ENCODE measurements around the gene SMARCA4. TPM values are rescaled to one million over a fixed set of nuclear protein-coding genes. Genes with fewer than 3 reads are reported as not detected.

The SMARCA4 gene
- 264 TPM for polyA plus RNA-seq (2012; ENCODE audit: insufficient read depth, insufficient read length, low read depth)

DNA sequence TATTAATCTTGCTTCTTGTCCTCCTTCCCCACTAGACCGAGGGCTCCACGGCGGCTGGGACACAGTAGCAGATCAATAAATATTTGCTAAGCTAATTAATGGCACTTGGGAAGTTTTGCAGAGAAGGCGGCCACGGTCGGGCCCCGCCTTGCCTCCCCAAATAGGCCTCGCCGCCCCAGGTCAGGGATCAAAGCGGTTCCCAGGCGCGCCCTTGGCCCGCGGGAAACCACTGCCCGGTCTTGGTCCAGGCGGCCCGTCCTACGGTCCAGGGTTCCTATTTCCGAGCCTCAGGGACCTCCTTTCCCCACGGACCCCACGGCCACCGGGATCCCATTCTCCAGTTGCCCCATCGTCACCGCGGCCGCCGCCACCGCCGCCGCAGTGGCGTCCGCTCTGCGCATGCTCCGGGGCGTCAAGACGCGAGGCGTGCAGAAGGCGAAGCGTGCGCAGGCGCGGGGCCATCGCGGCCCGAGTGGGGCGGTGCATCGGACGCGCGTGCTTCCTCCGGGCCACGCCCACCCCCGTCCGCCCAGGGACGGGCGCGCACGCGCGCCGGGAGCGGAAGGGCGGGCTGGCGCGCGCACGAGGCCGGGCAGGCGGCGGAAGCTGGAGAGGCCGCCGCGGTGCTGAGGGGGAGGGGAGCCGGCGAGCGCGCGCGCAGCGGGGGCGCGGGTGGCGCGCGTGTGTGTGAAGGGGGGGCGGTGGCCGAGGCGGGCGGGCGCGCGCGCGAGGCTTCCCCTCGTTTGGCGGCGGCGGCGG, at the start of gene SMARCA4:
TSS of gene SMARCA4 (plus strand) at position 717 of the 759 bp plus-strand sequence. CDS start 23,122 bp downstream, outside the sequence.
- H3K4me3 ChIP-seq (ENCODE audit: low read depth, low read length) = peak within 1 kb of the TSS; percentile 98
- H3K4me1 ChIP-seq = no peaks in the 10 kb centered on the region; the same call in 1 of the 2 replicates
- no peaks in the 10 kb centered on the region for H3K27me3 ChIP-seq
- H3K36me3 ChIP-seq = peaks cover 10% of the 10 kb centered on the region
- TF ChIP-seq, protein P1, sequence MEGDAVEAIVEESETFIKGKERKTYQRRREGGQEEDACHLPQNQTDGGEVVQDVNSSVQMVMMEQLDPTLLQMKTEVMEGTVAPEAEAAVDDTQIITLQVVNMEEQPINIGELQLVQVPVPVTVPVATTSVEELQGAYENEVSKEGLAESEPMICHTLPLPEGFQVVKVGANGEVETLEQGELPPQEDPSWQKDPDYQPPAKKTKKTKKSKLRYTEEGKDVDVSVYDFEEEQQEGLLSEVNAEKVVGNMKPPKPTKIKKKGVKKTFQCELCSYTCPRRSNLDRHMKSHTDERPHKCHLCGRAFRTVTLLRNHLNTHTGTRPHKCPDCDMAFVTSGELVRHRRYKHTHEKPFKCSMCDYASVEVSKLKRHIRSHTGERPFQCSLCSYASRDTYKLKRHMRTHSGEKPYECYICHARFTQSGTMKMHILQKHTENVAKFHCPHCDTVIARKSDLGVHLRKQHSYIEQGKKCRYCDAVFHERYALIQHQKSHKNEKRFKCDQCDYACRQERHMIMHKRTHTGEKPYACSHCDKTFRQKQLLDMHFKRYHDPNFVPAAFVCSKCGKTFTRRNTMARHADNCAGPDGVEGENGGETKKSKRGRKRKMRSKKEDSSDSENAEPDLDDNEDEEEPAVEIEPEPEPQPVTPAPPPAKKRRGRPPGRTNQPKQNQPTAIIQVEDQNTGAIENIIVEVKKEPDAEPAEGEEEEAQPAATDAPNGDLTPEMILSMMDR (IDR thresholded peaks at IDR 0.05; ENCODE audit: low read depth, low read length) = no peak
- H3K9me3 ChIP-seq = no peaks in the 10 kb centered on the region; the same call in 1 of the 2 replicates
- DNase-seq = peak; percentile 98

DNA sequence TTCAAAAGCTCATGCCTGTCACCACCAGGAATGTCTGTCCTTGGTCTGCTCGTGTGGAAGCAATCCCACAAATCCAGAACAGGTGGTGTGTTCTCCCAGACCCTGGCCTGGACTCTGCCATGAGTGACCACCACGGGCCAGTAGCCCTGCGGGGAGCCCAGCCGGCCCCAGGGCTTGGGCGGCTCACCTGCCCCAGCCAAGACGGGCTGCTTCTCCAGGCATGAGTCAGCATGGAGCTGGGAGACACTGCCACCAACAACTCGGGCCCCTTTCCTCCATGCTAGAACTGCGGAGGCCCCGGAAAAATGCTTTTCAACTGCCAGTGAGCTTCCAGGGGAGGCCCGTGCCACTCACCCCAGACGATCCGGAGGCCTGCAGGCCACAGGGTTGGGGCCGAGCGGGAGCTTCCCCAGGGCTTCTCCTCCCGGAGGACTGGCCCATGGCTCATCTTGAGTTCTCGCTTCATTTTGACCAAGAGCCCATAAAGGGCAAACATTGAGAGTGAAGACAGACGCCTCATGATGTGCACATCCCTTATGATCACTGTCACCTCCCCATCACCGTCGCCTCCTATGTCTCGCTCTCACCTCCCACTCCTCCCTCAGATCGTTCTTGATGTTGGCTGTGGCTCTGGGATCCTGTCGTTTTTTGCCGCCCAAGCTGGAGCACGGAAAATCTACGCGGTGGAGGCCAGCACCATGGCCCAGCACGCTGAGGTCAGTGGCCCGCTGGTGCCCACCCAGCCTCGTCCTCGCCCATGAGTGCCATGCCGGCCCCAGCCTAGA, 49.1 kb upstream of the SMARCA4 start:
- no peak overlapping the region for H3K4me3 ChIP-seq (ENCODE audit: low read depth, low read length)
- no peaks in the 10 kb centered on the region for H3K27me3 ChIP-seq
- TF ChIP-seq, protein P1 (IDR thresholded peaks at IDR 0.05; ENCODE audit: low read depth, low read length) = no peak
- H3K9me3 ChIP-seq = no peaks in the 10 kb centered on the region
- no peaks in the 10 kb centered on the region for H3K4me1 ChIP-seq
- H3K36me3 ChIP-seq = peaks cover 44% of the 10 kb centered on the region
- DNase-seq = no peak

DNA sequence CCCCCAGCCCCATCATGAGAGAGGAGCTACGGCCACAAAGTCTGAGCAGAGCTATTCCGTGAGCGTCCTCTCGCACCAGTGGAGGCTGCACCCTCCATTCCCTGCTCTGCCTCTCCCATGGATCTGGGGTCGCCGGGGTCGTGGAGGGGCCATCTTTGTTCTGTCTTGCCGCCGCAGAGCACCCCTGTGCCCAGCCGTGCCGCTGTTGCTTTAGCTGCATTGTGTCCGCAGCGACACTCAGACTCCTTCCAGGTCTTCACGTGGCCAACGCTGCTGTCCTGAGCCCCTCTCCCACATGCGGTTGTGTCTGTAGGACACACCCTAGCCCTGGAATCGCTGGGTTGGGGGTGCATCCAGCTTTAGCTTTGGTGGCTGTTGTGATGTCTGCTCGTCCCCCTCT, 48.2 kb upstream of the SMARCA4 start:
- TF ChIP-seq, protein P1 (IDR thresholded peaks at IDR 0.05; ENCODE audit: low read depth, low read length) = no peak
- DNase-seq = no peak
- H3K4me3 ChIP-seq (ENCODE audit: low read depth, low read length) = no peak overlapping the region
- H3K36me3 ChIP-seq = peaks cover 44% of the 10 kb centered on the region
- no peaks in the 10 kb centered on the region for H3K9me3 ChIP-seq
- no peaks in the 10 kb centered on the region for H3K27me3 ChIP-seq
- no peaks in the 10 kb centered on the region for H3K4me1 ChIP-seq

DNA sequence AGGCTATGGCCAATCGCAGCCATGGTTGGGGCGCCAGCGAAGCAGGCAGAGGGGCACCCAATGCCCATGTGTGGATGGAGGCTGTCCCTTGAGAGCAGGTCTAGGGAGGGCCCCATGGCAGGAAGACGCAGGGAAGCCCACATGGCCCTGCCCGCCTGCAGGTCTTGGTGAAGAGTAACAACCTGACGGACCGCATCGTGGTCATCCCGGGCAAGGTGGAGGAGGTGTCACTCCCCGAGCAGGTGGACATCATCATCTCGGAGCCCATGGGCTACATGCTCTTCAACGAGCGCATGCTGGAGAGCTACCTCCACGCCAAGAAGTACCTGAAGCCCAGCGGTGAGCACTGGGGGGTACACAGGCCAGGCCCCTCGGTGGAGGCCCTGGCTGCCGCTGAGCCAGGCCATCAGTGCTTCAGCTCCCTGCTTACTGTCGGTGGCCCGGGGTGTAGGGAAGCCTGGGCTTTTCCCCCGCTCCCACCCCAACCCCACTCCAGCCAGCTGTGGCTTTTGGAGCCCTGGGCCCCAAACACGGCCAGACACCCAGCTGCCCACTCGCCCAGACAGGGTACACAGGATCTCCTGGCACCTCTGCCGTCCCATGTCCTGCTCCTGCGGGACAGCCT, 47.0 kb upstream of the SMARCA4 start:
- no peak overlapping the region for H3K4me3 ChIP-seq (ENCODE audit: low read depth, low read length)
- TF ChIP-seq, protein P1 (IDR thresholded peaks at IDR 0.05; ENCODE audit: low read depth, low read length) = no peak
- H3K4me1 ChIP-seq = no peaks in the 10 kb centered on the region
- no peak for DNase-seq
- H3K36me3 ChIP-seq = peaks cover 34% of the 10 kb centered on the region
- H3K9me3 ChIP-seq = no peaks in the 10 kb centered on the region
- H3K27me3 ChIP-seq = no peaks in the 10 kb centered on the region

DNA sequence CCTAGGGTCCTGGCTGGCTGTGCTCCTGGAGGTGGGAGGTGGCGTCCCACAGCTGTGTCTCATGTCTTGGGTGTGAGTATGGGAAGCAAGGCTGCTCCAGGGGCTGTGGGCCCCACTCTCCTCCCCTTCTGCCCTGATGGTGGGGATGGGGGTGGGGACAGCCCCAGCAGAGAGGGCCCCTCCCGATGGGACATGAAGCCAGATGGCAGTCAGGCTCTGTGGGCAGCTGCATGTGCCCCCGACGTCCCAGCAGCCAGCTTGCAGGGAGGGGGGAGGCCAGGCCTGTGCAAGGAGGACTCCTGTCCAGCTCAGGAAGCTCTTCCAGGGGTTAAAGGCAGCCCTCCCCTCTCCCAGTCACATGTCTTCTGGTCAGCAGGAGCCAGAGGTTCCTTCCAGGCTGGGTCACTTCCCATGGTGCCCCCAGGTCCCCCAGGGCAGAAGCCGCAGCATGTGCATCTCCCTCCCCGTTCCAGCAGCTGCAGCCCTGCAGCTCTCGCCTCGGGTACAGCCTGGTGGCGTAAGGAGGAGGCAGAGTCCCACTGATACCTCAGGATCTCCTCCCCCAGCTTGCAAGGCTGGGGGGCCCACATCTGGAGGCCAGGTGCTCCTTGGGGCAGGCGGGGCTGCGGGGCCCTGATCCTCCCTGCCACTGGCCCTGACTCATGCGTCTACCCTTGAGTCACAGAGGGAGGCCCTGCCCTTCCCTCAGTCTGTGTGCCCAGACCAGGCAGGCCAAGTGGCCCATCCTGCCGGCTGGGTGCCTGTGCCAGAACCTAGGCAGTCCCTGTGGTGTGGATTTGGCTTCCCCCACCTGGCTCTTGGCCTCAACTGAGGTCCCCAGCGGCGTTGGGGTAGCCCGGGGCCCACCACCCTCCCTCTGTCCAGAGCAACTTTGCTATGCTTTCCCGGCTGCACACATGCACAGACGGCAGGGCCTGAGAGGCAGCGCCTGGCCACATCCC, 45.4 kb upstream of the SMARCA4 start:
- Histone ChIP-seq H3K9me3 (no peaks in the 10 kb centered on the region), H3K36me3 (peaks cover 38% of the 10 kb centered on the region), H3K27me3 (no peaks in the 10 kb centered on the region), H3K4me3 (ENCODE audit: low read depth, low read length) (no peak overlapping the region), H3K4me1 (no peaks in the 10 kb centered on the region)
- TF ChIP-seq, protein P1 (IDR thresholded peaks at IDR 0.05; ENCODE audit: low read depth, low read length) = no peak
- DNase-seq = no peak

All from BE2C (cell line).